ENCODE data around the gene SPAG16.

Gene SPAG16

DNA sequence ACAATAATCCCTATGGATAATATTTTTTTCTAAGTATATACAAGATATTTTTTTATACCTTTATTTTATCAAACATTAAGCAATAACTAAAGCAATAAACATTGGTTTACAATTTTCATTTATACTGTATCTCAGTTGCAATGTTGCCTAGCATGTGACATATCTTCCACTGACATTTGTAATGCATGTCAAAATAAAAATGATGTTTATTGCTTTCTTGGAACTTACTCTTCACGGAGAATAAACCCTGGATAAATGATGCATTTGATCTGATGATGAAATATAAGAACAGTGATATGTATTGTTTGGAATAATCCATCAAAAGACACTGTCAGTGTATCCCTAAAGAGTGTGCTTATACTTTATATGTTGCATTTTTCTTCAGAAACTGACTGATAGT, 135.7 kb downstream of the SPAG16 start:
- no peak overlapping the region for H3K4me3 ChIP-seq (ENCODE audit: low read depth, low read length)
- TF ChIP-seq, protein P1, sequence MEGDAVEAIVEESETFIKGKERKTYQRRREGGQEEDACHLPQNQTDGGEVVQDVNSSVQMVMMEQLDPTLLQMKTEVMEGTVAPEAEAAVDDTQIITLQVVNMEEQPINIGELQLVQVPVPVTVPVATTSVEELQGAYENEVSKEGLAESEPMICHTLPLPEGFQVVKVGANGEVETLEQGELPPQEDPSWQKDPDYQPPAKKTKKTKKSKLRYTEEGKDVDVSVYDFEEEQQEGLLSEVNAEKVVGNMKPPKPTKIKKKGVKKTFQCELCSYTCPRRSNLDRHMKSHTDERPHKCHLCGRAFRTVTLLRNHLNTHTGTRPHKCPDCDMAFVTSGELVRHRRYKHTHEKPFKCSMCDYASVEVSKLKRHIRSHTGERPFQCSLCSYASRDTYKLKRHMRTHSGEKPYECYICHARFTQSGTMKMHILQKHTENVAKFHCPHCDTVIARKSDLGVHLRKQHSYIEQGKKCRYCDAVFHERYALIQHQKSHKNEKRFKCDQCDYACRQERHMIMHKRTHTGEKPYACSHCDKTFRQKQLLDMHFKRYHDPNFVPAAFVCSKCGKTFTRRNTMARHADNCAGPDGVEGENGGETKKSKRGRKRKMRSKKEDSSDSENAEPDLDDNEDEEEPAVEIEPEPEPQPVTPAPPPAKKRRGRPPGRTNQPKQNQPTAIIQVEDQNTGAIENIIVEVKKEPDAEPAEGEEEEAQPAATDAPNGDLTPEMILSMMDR (IDR thresholded peaks at IDR 0.05; ENCODE audit: control insufficient read depth, extremely low read depth, insufficient read depth) = no peak
- DNase-seq (ENCODE audit: low read depth) = no peak

DNA sequence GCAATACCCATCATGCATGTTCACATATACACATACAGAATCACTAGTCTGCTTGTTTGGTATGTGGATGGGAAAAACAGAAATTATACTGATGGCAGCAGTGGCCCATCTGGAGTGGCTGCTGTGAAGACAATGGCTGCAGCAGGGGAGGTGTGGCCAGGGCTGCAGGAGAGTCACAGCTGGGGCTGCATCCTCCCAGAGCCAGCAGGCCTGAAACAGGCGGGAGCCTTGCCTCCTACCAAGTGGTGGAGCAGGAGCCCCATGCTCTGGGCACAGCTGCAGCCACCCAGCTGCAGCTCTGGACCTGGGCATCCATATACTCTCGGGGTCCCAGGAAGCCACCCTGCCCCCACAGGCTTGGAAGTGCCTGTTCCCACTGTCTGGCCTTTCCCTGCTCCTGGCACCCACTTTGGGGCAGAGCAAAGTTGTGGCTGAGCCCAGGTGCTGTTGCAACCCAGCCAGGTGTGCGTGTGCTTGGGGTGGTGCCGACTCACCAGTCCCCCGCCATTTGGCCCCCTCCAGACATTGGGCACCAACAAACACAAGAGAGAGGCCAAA, 136.6 kb downstream of the SPAG16 start:
- DNase-seq (ENCODE audit: low read depth) = no peak
- no peak overlapping the region for H3K4me3 ChIP-seq (ENCODE audit: low read depth, low read length)
- TF ChIP-seq, protein P1 (IDR thresholded peaks at IDR 0.05; ENCODE audit: control insufficient read depth, extremely low read depth, insufficient read depth) = no peak

DNA sequence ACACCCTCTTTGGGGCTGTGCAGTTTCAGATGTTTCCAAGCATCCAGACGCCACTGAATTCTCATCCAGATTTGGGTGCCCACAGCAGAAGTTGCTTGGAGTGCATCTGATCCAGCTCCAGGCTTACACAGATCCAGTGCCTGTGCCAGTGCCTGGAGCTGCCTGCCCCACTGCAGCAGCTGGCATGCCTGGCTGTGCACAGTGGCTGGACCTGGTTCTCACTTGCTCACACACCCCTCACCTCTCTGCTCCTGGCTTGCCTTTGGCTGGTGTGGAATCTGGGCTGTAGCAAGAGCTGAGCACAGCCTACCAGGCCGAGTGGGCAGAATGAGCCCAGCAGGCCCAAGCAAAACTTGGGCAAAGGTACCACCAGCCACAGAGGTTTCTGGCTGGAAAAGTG, 137.9 kb downstream of the SPAG16 start:
- TF ChIP-seq, protein P1 (IDR thresholded peaks at IDR 0.05; ENCODE audit: control insufficient read depth, extremely low read depth, insufficient read depth) = no peak
- no peak overlapping the region for H3K4me3 ChIP-seq (ENCODE audit: low read depth, low read length)
- DNase-seq (ENCODE audit: low read depth) = no peak

DNA sequence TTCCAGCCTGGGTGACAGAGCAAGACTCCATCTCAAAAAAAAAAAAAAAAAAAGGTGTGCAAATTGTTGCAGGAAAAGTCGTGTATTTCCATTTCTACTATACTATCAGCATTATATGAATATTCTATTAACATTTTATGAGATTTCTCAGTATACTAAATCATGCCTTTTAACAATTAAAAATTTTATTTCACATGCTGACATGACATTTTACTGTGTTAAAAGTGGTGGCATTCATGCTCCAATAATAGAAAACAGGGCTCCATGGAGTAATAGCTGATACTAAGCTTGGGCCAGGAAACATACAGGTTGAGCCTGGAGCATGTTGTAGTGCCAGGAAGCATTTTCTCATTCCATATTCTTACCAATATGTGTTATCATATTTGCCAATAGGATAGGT, 141.4 kb downstream of the SPAG16 start:
- TF ChIP-seq, protein P1 (IDR thresholded peaks at IDR 0.05; ENCODE audit: control insufficient read depth, extremely low read depth, insufficient read depth) = no peak
- H3K4me3 ChIP-seq (ENCODE audit: low read depth, low read length) = no peak overlapping the region

DNA sequence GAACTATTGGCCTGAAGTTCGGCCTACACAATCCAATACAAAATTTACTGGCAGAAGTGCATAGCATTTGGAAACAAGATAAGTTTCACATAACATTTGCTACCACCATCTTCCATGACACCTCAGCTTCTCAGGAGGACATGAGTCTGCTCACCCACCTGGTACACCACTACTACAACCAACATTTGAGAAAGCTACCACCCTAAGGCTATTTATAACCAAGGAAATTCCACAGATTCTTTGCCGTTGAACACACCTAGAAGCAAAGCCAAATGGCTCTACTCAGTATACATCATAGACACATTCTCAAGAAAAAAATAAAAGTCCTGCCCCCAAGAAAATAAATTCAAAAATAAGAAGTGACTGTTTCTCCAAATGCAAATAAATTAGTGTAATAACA, 145.3 kb downstream of the SPAG16 start:
- DNase-seq (ENCODE audit: low read depth) = no peak
- H3K4me3 ChIP-seq (ENCODE audit: low read depth, low read length) = no peak overlapping the region

More for the DNA sequence above, 141.4 kb downstream of the SPAG16 start:
- DNase-seq (ENCODE audit: low read depth) = no peak

DNA sequence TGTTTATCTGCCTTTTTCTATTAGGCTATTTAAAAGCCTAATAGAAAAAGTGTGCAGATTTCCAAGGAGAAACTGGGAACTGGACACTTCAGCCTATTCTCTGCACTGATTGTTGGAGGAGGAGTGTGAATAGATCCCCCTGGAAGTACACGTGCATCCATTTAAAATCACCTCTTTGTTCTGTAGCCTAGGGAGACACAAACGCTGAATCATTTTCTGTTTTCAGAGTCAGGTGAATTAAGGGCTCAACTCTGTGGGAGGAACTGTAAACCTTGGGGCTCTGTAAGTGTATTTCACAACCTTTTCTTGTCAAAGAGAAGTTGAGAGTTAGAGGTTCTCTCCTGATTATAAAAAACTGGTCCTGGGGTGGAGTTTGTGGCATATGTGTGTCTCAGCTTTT, 159.7 kb downstream of the SPAG16 start:
- TF ChIP-seq, protein P1 (IDR thresholded peaks at IDR 0.05; ENCODE audit: control insufficient read depth, extremely low read depth, insufficient read depth) = no peak
- DNase-seq (ENCODE audit: low read depth) = no peak
- H3K4me3 ChIP-seq (ENCODE audit: low read depth, low read length) = no peak overlapping the region

More for the DNA sequence above, 145.3 kb downstream of the SPAG16 start:
- TF ChIP-seq, protein P1 (IDR thresholded peaks at IDR 0.05; ENCODE audit: control insufficient read depth, extremely low read depth, insufficient read depth) = no peak

All from LNCaP clone FGC (cell line).